IMR-90 (cell line): ENCODE measurements around the gene DSCAML1. TPM values are rescaled to one million over a fixed set of nuclear protein-coding genes. Genes with fewer than 3 reads are reported as not detected.
A peak's percentile ranks its signal among the peaks of the same experiment; 100 is the strongest.

Experiments used
- ATAC-seq: fragments of 200-7000 bp; cut with Tn5 transposase; 2 replicates; pipeline ENCODE4 v1.9.1; 2020; ENCODE audit warnings: low read depth, mild to moderate bottlenecking, moderate library complexity
- BruUV-seq: library from RNA; stranded (reverse); fragments of 400-500 nt; replicated peaks from 2 replicates; lab custom pipeline; 2021; lab: Mats Ljungman, UMichigan
- CTCF ChIA-PET: fragments of 300-600 bp; formaldehyde crosslinking; extraction: SDS; loops from one replicate; lab custom pipeline; 2021; ENCODE audit warnings: antibody characterized with exemption; lab: Yijun Ruan, JAX
- POLR2A ChIA-PET: fragments of 300-600 bp; sonication (Branson Sonifier 250); formaldehyde crosslinking; loops from one replicate; lab custom pipeline; 2022; ENCODE audit warnings: antibody characterized with exemption; ENCODE audit not compliant: unreplicated experiment; lab: Charles Lee
- DNase-seq: peaks from one replicate; pipeline ENCODE4 v3.0.0; 2013
- H2AFZ ChIP-seq: replicated peaks from 2 replicates; pipeline ENCODE3; 2013; ENCODE audit warnings: low read length, mild to moderate bottlenecking; ENCODE audit not compliant: poor library complexity
- H2AK5ac ChIP-seq: 2 replicates; pipeline ENCODE4 v1.6.1; 2013; ENCODE audit warnings: low read depth, low read length, inconsistent platforms
- H2AK9ac ChIP-seq: replicated peaks from 2 replicates; pipeline ENCODE3; 2013; ENCODE audit warnings: mild to moderate bottlenecking, low read depth, low read length, moderate library complexity; ENCODE audit not compliant: poor library complexity
- H2BK120ac ChIP-seq: 2 replicates; pipeline ENCODE4 v1.6.1; 2013; ENCODE audit warnings: low read depth, low read length, inconsistent platforms
- H2BK15ac ChIP-seq: 3 replicates; pipeline ENCODE4 v1.6.1; 2013; ENCODE audit warnings: low read depth, low read length, inconsistent platforms
- H2BK20ac ChIP-seq: 2 replicates; pipeline ENCODE4 v1.6.1; 2013; ENCODE audit warnings: low read depth, mild to moderate bottlenecking, inconsistent platforms, low read length, moderate library complexity
- H2BK5ac ChIP-seq: 2 replicates; pipeline ENCODE4 v1.6.1; 2013; ENCODE audit warnings: mild to moderate bottlenecking, low read depth, low read length, inconsistent platforms; ENCODE audit not compliant: poor library complexity, severe bottlenecking
- H3K14ac ChIP-seq: replicated peaks from 2 replicates; pipeline ENCODE4 v1.6.1; 2013; ENCODE audit warnings: low read depth, low read length, inconsistent platforms
- H3K18ac ChIP-seq: 2 replicates; pipeline ENCODE4 v1.6.1; 2013; ENCODE audit warnings: low read depth, low read length, control low read depth
- H3K23ac ChIP-seq: 2 replicates; pipeline ENCODE4 v1.6.1; 2013; ENCODE audit warnings: low read depth, low read length, inconsistent platforms
- H3K27ac ChIP-seq: 2 replicates; pipeline ENCODE4 v1.5.1; 2013; ENCODE audit warnings: mild to moderate bottlenecking, control low read depth, low read length; ENCODE audit not compliant: insufficient read depth
- H3K27me3 ChIP-seq: 2 replicates; pipeline ENCODE4 v1.6.1; 2013; ENCODE audit warnings: low read length; ENCODE audit not compliant: control insufficient read depth, insufficient read depth
- H3K36me3 ChIP-seq: 2 replicates; pipeline ENCODE4 v1.6.1; 2013; ENCODE audit warnings: low read length, mixed read lengths; ENCODE audit not compliant: control insufficient read depth, insufficient read depth
- H3K4ac ChIP-seq: 2 replicates; pipeline ENCODE4 v1.6.1; 2013; ENCODE audit warnings: low read depth, low read length, inconsistent platforms
- H3K4me1 ChIP-seq: 2 replicates; pipeline ENCODE4 v1.6.1; 2013; ENCODE audit warnings: low read length, mixed read lengths; ENCODE audit not compliant: control insufficient read depth, insufficient read depth
- H3K4me2 ChIP-seq: 2 replicates; pipeline ENCODE4 v1.6.1; 2013; ENCODE audit warnings: low read depth, mild to moderate bottlenecking, control low read depth, low read length, moderate library complexity
- H3K4me3 ChIP-seq: 2 replicates; pipeline ENCODE4 v1.5.1; 2013; ENCODE audit warnings: low read depth, mild to moderate bottlenecking, control low read depth, low read length, moderate library complexity; ENCODE audit not compliant: insufficient read depth
- H3K56ac ChIP-seq: 2 replicates; pipeline ENCODE4 v1.6.1; 2013; ENCODE audit warnings: low read length, inconsistent platforms; ENCODE audit not compliant: insufficient read depth; ENCODE audit errors: extremely low read depth
- H3K79me1 ChIP-seq, 2 experiments: 2 replicates each; pipeline ENCODE4 v1.6.1; 2013; ENCODE audit warnings: low read length in 2 of 2, inconsistent platforms in 1 of 2, low read depth in 1 of 2
- H3K9ac ChIP-seq: 2 replicates; pipeline ENCODE4 v1.6.1; 2013; ENCODE audit warnings: low read depth, low read length, control low read depth
- H3K9me1 ChIP-seq: 2 replicates; pipeline ENCODE4 v1.6.1; 2013; ENCODE audit warnings: low read length, inconsistent platforms; ENCODE audit not compliant: insufficient read depth
- H3K9me3 ChIP-seq: 2 replicates; pipeline ENCODE4 v1.6.1; 2013; ENCODE audit warnings: low read length; ENCODE audit not compliant: control insufficient read depth, insufficient read depth
- H4K20me1 ChIP-seq: 2 replicates; pipeline ENCODE4 v1.6.1; 2013; ENCODE audit warnings: low read length, inconsistent platforms; ENCODE audit not compliant: insufficient read depth
- H4K5ac ChIP-seq: 2 replicates; pipeline ENCODE4 v1.6.1; 2013; ENCODE audit warnings: mild to moderate bottlenecking, low read depth, low read length, control low read depth
- H4K8ac ChIP-seq, 2 experiments: 2 replicates each; pipeline ENCODE4 v1.6.1; 2013; ENCODE audit warnings: low read depth in 2 of 2, low read length in 2 of 2, control low read depth in 1 of 2, inconsistent platforms in 1 of 2
- H4K91ac ChIP-seq: 2 replicates; pipeline ENCODE4 v1.6.1; 2013; ENCODE audit warnings: low read depth, low read length, inconsistent platforms; ENCODE audit not compliant: insufficient read depth
- BHLHE40 ChIP-seq: fragments of 150-350 bp; IDR thresholded peaks from 2 replicates; pipeline ENCODE4 v1.6.1; 2016; ENCODE audit warnings: mild to moderate bottlenecking, low read depth, low read length
- CHD1 ChIP-seq: IDR thresholded peaks from 2 replicates; pipeline ENCODE4 v1.6.1; 2012; ENCODE audit warnings: low read depth, low read length, improper control_type of control experiment
- ELK1 ChIP-seq: fragments of 150-350 bp; IDR thresholded peaks from 2 replicates; pipeline ENCODE4 v1.6.1; 2016; ENCODE audit warnings: low read depth, mild to moderate bottlenecking, low read length, moderate library complexity, borderline replicate concordance
- FOS ChIP-seq: fragments of 150-350 bp; IDR thresholded peaks from 2 replicates; pipeline ENCODE4 v1.6.1; 2016; ENCODE audit warnings: low read depth, low read length
- MAFK ChIP-seq: IDR thresholded peaks from 2 replicates; pipeline ENCODE4 v1.6.1; 2012; ENCODE audit warnings: low read depth, low read length, improper control_type of control experiment
- MAZ ChIP-seq: IDR thresholded peaks from 2 replicates; pipeline ENCODE4 v1.6.1; 2012; ENCODE audit warnings: low read depth, mild to moderate bottlenecking, low read length, improper control_type of control experiment, moderate library complexity, borderline replicate concordance
- MXI1 ChIP-seq: IDR thresholded peaks from 2 replicates; pipeline ENCODE4 v1.6.1; 2012; ENCODE audit warnings: low read depth, mild to moderate bottlenecking, low read length, moderate library complexity, borderline replicate concordance
- NFE2L2 ChIP-seq: fragments of 150-350 bp; IDR thresholded peaks from 2 replicates; pipeline ENCODE4 v1.6.1; 2016; ENCODE audit warnings: low read depth, mild to moderate bottlenecking, low read length
- POLR2A ChIP-seq: IDR thresholded peaks from 2 replicates; pipeline ENCODE4 v1.6.1; 2012; ENCODE audit warnings: mild to moderate bottlenecking, low read depth, low read length
- RAD21 ChIP-seq: IDR thresholded peaks from 2 replicates; pipeline ENCODE4 v1.6.1; 2012; ENCODE audit warnings: low read length, improper control_type of control experiment
- RCOR1 ChIP-seq: IDR thresholded peaks from 2 replicates; pipeline ENCODE4 v1.6.1; 2012; ENCODE audit warnings: mild to moderate bottlenecking, low read length, improper control_type of control experiment; ENCODE audit not compliant: insufficient replicate concordance
- SMC3 ChIP-seq: fragments of 150-350 bp; IDR thresholded peaks from 2 replicates; pipeline ENCODE4 v1.6.1; 2016; ENCODE audit warnings: low read depth, mild to moderate bottlenecking, antibody characterized with exemption, low read length, moderate library complexity
- whole genome bisulfite sequencing, 2 experiments: methylation state at CpG; one replicate each; pipeline versions ENCODE4 v1.1.5 to v1.1.7; 2013; ENCODE audit warnings: missing lambda C conversion rate in 2 of 2; ENCODE audit not compliant: insufficient read length in 1 of 2; ENCODE audit errors: extremely low coverage in 2 of 2; 5-methylcytosine and 5-hydroxymethylcytosine counted together
- dilution Hi-C: fragments of 300-500 bp; cut with HindIII; formaldehyde crosslinking; loops from one replicate; pipeline ENCODE4 v1.14.3; 2018; ENCODE audit warnings: low sequenced_read_pairs; ENCODE audit not compliant: unreplicated experiment
- in situ Hi-C: fragments of 300-500 bp; cut with MboI; formaldehyde crosslinking; loops from 3 replicates; pipeline ENCODE4 v1.14.3; 2019; ENCODE audit warnings: low sequenced_read_pairs, inconsistent platforms, mixed read lengths
- intact Hi-C: fragments of 100-400 bp; cut with micrococcal nuclease; formaldehyde crosslinking; loops from 2 replicates; pipeline ENCODE4 v1.10.0; 2022
- polyA plus RNA-seq, 3 experiments: library from polyadenylated mRNA; depleted of rRNA; stranded (reverse); fragments of >200 nt; gene quantifications; 2 replicates each; pipeline ENCODE4 v1.2.3, GENCODE V29; 2012; ENCODE audit warnings: low replicate concordance in 1 of 3
- total RNA-seq: library from RNA; depleted of rRNA; stranded (reverse); fragments of >200 nt; gene quantifications from 2 replicates; pipeline ENCODE4 v1.2.3, GENCODE V29; 2012
- TF ChIP-seq, protein P1 (sequence below): fragments of 150-350 bp; IDR thresholded peaks from 2 replicates; pipeline ENCODE4 v1.6.1; 2017; ENCODE audit warnings: mild to moderate bottlenecking, antibody characterized with exemption, low read length, low read depth

DSCAML1 gene
- total and polyA plus RNA-seq, 2 of the 4 experiments (the other 2 are of a cell fraction) = not detected

- Histone ChIP-seq H3K4me3 (no peak overlapping the region), H3K9me1 (no peaks in the 10 kb centered on the region), H3K36me3 (no peaks in the 10 kb centered on the region), H2AFZ (peak overlapping the region; percentile 68), H3K14ac (no peak overlapping the region), H2BK5ac (no peak overlapping the region), H2AK5ac (peak overlapping the region; percentile 15; the same call in 1 of the 2 replicates), H4K8ac (no peak overlapping the region), H3K9me3 (no peaks in the 10 kb centered on the region), H2BK120ac (peak overlapping the region; percentile 40; the same call in 1 of the 2 replicates), H3K23ac (no peak overlapping the region), H2BK15ac (no peak overlapping the region), H3K4ac (no peak overlapping the region), H3K4me1 (peaks cover 10% of the 10 kb centered on the region; the same call in 1 of the 2 replicates), H3K4me2 (no peak overlapping the region), H2AK9ac (no peak overlapping the region), H4K91ac (no peak overlapping the region), H3K27me3 (peaks cover 7% of the 10 kb centered on the region; the same call in 1 of the 2 replicates), H3K27ac (no peak overlapping the region), H4K20me1 (no peaks in the 10 kb centered on the region), H3K79me1 (no peaks in the 10 kb centered on the region), H2BK20ac (no peak overlapping the region), H3K18ac (no peak overlapping the region), H3K9ac (no peak overlapping the region), H4K5ac (no peak overlapping the region), H3K56ac (no peak overlapping the region)
- in situ Hi-C loops = no loop called here
- ATAC-seq (no peak), DNase-seq (no peak)
- BruUV-seq = no TSS peak
- dilution Hi-C loops = no loop called here
- WGBS, 2 experiments = 89% methylated on average over 5 of the region's 15 CpGs; no CpG with 5 or more reads in 1 of the 2 experiments
- POLR2A ChIA-PET = no interaction called here
- CTCF ChIA-PET = interaction anchor here (0.6 to 0.8 kb wide), 2 partner anchors 11 to 378 kb away, joined by 3 to 4 read pairs; no protein-coding TSS in a partner anchor
- intact Hi-C loops = no loop called here
- TF ChIP-seq MXI1 = no peak
- TF ChIP-seq CHD1 = no peak
- no peak for TF ChIP-seq RCOR1
- no peak for TF ChIP-seq SMC3
- TF ChIP-seq NFE2L2 = no peak
- TF ChIP-seq BHLHE40 = no peak
- TF ChIP-seq ELK1 = no peak
- no peak for TF ChIP-seq RAD21
- TF ChIP-seq MAZ = no peak
- TF ChIP-seq, protein P1, sequence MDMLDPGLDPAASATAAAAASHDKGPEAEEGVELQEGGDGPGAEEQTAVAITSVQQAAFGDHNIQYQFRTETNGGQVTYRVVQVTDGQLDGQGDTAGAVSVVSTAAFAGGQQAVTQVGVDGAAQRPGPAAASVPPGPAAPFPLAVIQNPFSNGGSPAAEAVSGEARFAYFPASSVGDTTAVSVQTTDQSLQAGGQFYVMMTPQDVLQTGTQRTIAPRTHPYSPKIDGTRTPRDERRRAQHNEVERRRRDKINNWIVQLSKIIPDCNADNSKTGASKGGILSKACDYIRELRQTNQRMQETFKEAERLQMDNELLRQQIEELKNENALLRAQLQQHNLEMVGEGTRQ = no peak
- TF ChIP-seq FOS = no peak
- no peak for TF ChIP-seq MAFK
- TF ChIP-seq POLR2A = no peak
Measured at GRCh38 chr11:117827521-117828511, 30.8 kb upstream of the DSCAML1 start.
